Measurements from ENCODE around the gene TMEM53.

The TMEM53 gene

GRCh38 chr1:44642255-44642654 lies 32.0 kb downstream of the TMEM53 start:
- Mint-ChIP-seq H3K4me3 (no peak overlapping the region), H3K27ac (no peak overlapping the region), H3K27me3 (no peaks in the 10 kb centered on the region), H3K9me3 (no peaks in the 10 kb centered on the region), H3K4me1 (ENCODE audit: low read depth) (no peaks in the 10 kb centered on the region), H3K36me3 (ENCODE audit: low read depth) (peaks cover 100% of the 10 kb centered on the region)
- intact Hi-C loops (cut with micrococcal nuclease): no loop called here

- Mint-ChIP-seq H3K36me3 (ENCODE audit: low read depth) (peaks cover 100% of the 10 kb centered on the region), H3K9me3 (no peaks in the 10 kb centered on the region), H3K27me3 (no peaks in the 10 kb centered on the region), H3K4me3 (no peak overlapping the region), H3K27ac (no peak overlapping the region), H3K4me1 (ENCODE audit: low read depth) (peaks cover 4% of the 10 kb centered on the region)
- intact Hi-C loops (cut with micrococcal nuclease): no loop called here
Observed at GRCh38 chr1:44641126-44642102, 32.9 kb downstream of the TMEM53 start.

GRCh38 chr1:44640200-44640853 lies 34.0 kb downstream of the TMEM53 start:
- no peak overlapping the region for H3K4me3 Mint-ChIP-seq
- H3K36me3 Mint-ChIP-seq (ENCODE audit: low read depth): peaks cover 100% of the 10 kb centered on the region
- intact Hi-C loops (cut with micrococcal nuclease): no loop called here
- no peaks in the 10 kb centered on the region for H3K27me3 Mint-ChIP-seq
- no peak overlapping the region for H3K27ac Mint-ChIP-seq
- H3K9me3 Mint-ChIP-seq: no peaks in the 10 kb centered on the region
- peaks cover 14% of the 10 kb centered on the region for H3K4me1 Mint-ChIP-seq (ENCODE audit: low read depth)

- no peak overlapping the region for H3K27ac Mint-ChIP-seq
- no peaks in the 10 kb centered on the region for H3K27me3 Mint-ChIP-seq
- H3K4me3 Mint-ChIP-seq: no peak overlapping the region
- intact Hi-C loops (cut with micrococcal nuclease): no loop called here
- peaks cover 38% of the 10 kb centered on the region for H3K4me1 Mint-ChIP-seq (ENCODE audit: low read depth)
- H3K9me3 Mint-ChIP-seq: no peaks in the 10 kb centered on the region
- H3K36me3 Mint-ChIP-seq (ENCODE audit: low read depth): peaks cover 98% of the 10 kb centered on the region
Observed at GRCh38 chr1:44637702-44638411, 36.4 kb downstream of the TMEM53 start.

- H3K27me3 Mint-ChIP-seq: no peaks in the 10 kb centered on the region
- H3K4me1 Mint-ChIP-seq (ENCODE audit: low read depth): peaks cover 42% of the 10 kb centered on the region
- intact Hi-C loops (cut with micrococcal nuclease): no loop called here
- H3K9me3 Mint-ChIP-seq: no peaks in the 10 kb centered on the region
- H3K36me3 Mint-ChIP-seq (ENCODE audit: low read depth): peaks cover 94% of the 10 kb centered on the region
- no peak overlapping the region for H3K4me3 Mint-ChIP-seq
- peak overlapping the region; percentile 17 for H3K27ac Mint-ChIP-seq
Observed at GRCh38 chr1:44636688-44637598, 37.3 kb downstream of the TMEM53 start.

GRCh38 chr1:44636083-44636687 lies 38.1 kb downstream of the TMEM53 start:
- Mint-ChIP-seq H3K27me3 (no peaks in the 10 kb centered on the region), H3K4me1 (ENCODE audit: low read depth) (peaks cover 45% of the 10 kb centered on the region), H3K4me3 (no peak overlapping the region), H3K27ac (peak overlapping the region; percentile 17), H3K9me3 (no peaks in the 10 kb centered on the region), H3K36me3 (ENCODE audit: low read depth) (peaks cover 89% of the 10 kb centered on the region)
- intact Hi-C loops (cut with micrococcal nuclease): no loop called here

- Mint-ChIP-seq H3K9me3 (no peaks in the 10 kb centered on the region), H3K27me3 (no peaks in the 10 kb centered on the region), H3K27ac (no peak overlapping the region), H3K4me3 (no peak overlapping the region), H3K36me3 (ENCODE audit: low read depth) (peaks cover 82% of the 10 kb centered on the region), H3K4me1 (ENCODE audit: low read depth) (peaks cover 53% of the 10 kb centered on the region)
- intact Hi-C loops (cut with micrococcal nuclease): no loop called here
Observed at GRCh38 chr1:44635439-44635838, 38.8 kb downstream of the TMEM53 start.

- Mint-ChIP-seq H3K9me3 (no peaks in the 10 kb centered on the region), H3K27me3 (no peaks in the 10 kb centered on the region), H3K4me1 (ENCODE audit: low read depth) (peaks cover 54% of the 10 kb centered on the region), H3K27ac (peak overlapping the region; percentile 53), H3K36me3 (ENCODE audit: low read depth) (peaks cover 74% of the 10 kb centered on the region), H3K4me3 (no peak overlapping the region)
- intact Hi-C loops (cut with micrococcal nuclease): no loop called here
Observed at GRCh38 chr1:44634606-44635189, 39.6 kb downstream of the TMEM53 start.

GRCh38 chr1:44632598-44632997 lies 41.7 kb downstream of the TMEM53 start:
- no peaks in the 10 kb centered on the region for H3K9me3 Mint-ChIP-seq
- intact Hi-C loops (cut with micrococcal nuclease): no loop called here
- no peaks in the 10 kb centered on the region for H3K27me3 Mint-ChIP-seq
- peaks cover 54% of the 10 kb centered on the region for H3K4me1 Mint-ChIP-seq (ENCODE audit: low read depth)
- peak overlapping the region; percentile 88 for H3K4me3 Mint-ChIP-seq
- H3K27ac Mint-ChIP-seq: peak overlapping the region; percentile 97
- H3K36me3 Mint-ChIP-seq (ENCODE audit: low read depth): peaks cover 53% of the 10 kb centered on the region

- intact Hi-C loops (cut with micrococcal nuclease): no loop called here
- Mint-ChIP-seq H3K9me3 (no peaks in the 10 kb centered on the region), H3K27me3 (no peaks in the 10 kb centered on the region), H3K27ac (peak overlapping the region; percentile 97), H3K4me1 (ENCODE audit: low read depth) (peaks cover 54% of the 10 kb centered on the region), H3K36me3 (ENCODE audit: low read depth) (peaks cover 46% of the 10 kb centered on the region), H3K4me3 (peak overlapping the region; percentile 88)
Observed at GRCh38 chr1:44631647-44632539, 42.4 kb downstream of the TMEM53 start.

GRCh38 chr1:44631333-44631646 lies 43.0 kb downstream of the TMEM53 start:
- Mint-ChIP-seq H3K27me3 (no peaks in the 10 kb centered on the region), H3K4me3 (peak overlapping the region; percentile 88), H3K27ac (peak overlapping the region; percentile 97), H3K4me1 (ENCODE audit: low read depth) (peaks cover 49% of the 10 kb centered on the region), H3K36me3 (ENCODE audit: low read depth) (peaks cover 40% of the 10 kb centered on the region), H3K9me3 (no peaks in the 10 kb centered on the region)
- intact Hi-C loops (cut with micrococcal nuclease): no loop called here

- Mint-ChIP-seq H3K9me3 (no peaks in the 10 kb centered on the region), H3K27ac (peak overlapping the region; percentile 97), H3K27me3 (no peaks in the 10 kb centered on the region), H3K4me1 (ENCODE audit: low read depth) (peaks cover 38% of the 10 kb centered on the region), H3K36me3 (ENCODE audit: low read depth) (peaks cover 28% of the 10 kb centered on the region), H3K4me3 (no peak overlapping the region)
- intact Hi-C loops (cut with micrococcal nuclease): no loop called here
Observed at GRCh38 chr1:44630116-44630515, 44.2 kb downstream of the TMEM53 start.
